ENCODE measurements around the gene RNF44. TPM values are rescaled to one million over a fixed set of nuclear protein-coding genes. Genes with fewer than 3 reads are reported as not detected.

The RNF44 gene
- total RNA-seq, 1 donor from 2014 or later, result 70.3 TPM

GRCh38 chr5:176530983-176531901 lies 6.0 kb downstream of the RNF44 start:
- H3K27me3 Mint-ChIP-seq (ENCODE audit: low read depth), result no peaks in the 10 kb centered on the region
- no peaks in the 10 kb centered on the region for H3K9me3 Mint-ChIP-seq
- peak overlapping the region; percentile 86 for H3K27ac Mint-ChIP-seq
- H3K4me3 Mint-ChIP-seq (ENCODE audit: low read depth), result peak overlapping the region; percentile 78
- H3K4me1 Mint-ChIP-seq (ENCODE audit: low read depth), result peaks cover 35% of the 10 kb centered on the region
- DNase-seq (ENCODE audit: low spot score), result no peak
- intact Hi-C loops (cut with micrococcal nuclease), result no loop called here
- peaks cover 49% of the 10 kb centered on the region for H3K36me3 Mint-ChIP-seq (ENCODE audit: low read depth)

- Mint-ChIP-seq H3K36me3 (ENCODE audit: low read depth) (peaks cover 50% of the 10 kb centered on the region), H3K27me3 (ENCODE audit: low read depth) (no peaks in the 10 kb centered on the region), H3K27ac (no peak overlapping the region), H3K9me3 (no peaks in the 10 kb centered on the region), H3K4me1 (ENCODE audit: low read depth) (peaks cover 33% of the 10 kb centered on the region), H3K4me3 (ENCODE audit: low read depth) (peak overlapping the region; percentile 78)
- intact Hi-C loops (cut with micrococcal nuclease), result no loop called here
- DNase-seq (ENCODE audit: low spot score), result no peak
Observed at GRCh38 chr5:176530393-176530982, 6.7 kb downstream of the RNF44 start.

- DNase-seq (ENCODE audit: low spot score), result peak; percentile 48
- Mint-ChIP-seq H3K36me3 (ENCODE audit: low read depth) (peaks cover 49% of the 10 kb centered on the region), H3K4me3 (ENCODE audit: low read depth) (peak overlapping the region; percentile 71), H3K27me3 (ENCODE audit: low read depth) (no peaks in the 10 kb centered on the region), H3K9me3 (no peaks in the 10 kb centered on the region), H3K4me1 (ENCODE audit: low read depth) (peaks cover 28% of the 10 kb centered on the region), H3K27ac (peak overlapping the region; percentile 69)
- intact Hi-C loops (cut with micrococcal nuclease), result no loop called here
Observed at GRCh38 chr5:176529741-176530141, 7.5 kb downstream of the RNF44 start.

- Mint-ChIP-seq H3K4me3 (ENCODE audit: low read depth) (peak overlapping the region; percentile 71), H3K4me1 (ENCODE audit: low read depth) (peaks cover 23% of the 10 kb centered on the region), H3K36me3 (ENCODE audit: low read depth) (peaks cover 47% of the 10 kb centered on the region)
Observed at GRCh38 chr5:176529116-176529740, 8.0 kb downstream of the RNF44 start.

GRCh38 chr5:176528761-176529115 lies 8.5 kb downstream of the RNF44 start:
- Mint-ChIP-seq H3K9me3 (no peaks in the 10 kb centered on the region), H3K27ac (no peak overlapping the region), H3K27me3 (ENCODE audit: low read depth) (no peaks in the 10 kb centered on the region), H3K36me3 (ENCODE audit: low read depth) (peaks cover 43% of the 10 kb centered on the region), H3K4me3 (ENCODE audit: low read depth) (no peak overlapping the region), H3K4me1 (ENCODE audit: low read depth) (peaks cover 18% of the 10 kb centered on the region)
- no peak for DNase-seq (ENCODE audit: low spot score)
- intact Hi-C loops (cut with micrococcal nuclease), result no loop called here

More at GRCh38 chr5:176529116-176529740, 8.0 kb downstream of the RNF44 start:
- intact Hi-C loops (cut with micrococcal nuclease), result no loop called here
- no peaks in the 10 kb centered on the region for H3K27me3 Mint-ChIP-seq (ENCODE audit: low read depth)
- H3K27ac Mint-ChIP-seq, result peak overlapping the region; percentile 69
- DNase-seq (ENCODE audit: low spot score), result no peak
- H3K9me3 Mint-ChIP-seq, result no peaks in the 10 kb centered on the region

GRCh38 chr5:176528301-176528700 lies 8.9 kb downstream of the RNF44 start:
- H3K27ac Mint-ChIP-seq, result no peak overlapping the region
- no peak for DNase-seq (ENCODE audit: low spot score)
- intact Hi-C loops (cut with micrococcal nuclease), result no loop called here
- H3K4me3 Mint-ChIP-seq (ENCODE audit: low read depth), result no peak overlapping the region
- H3K27me3 Mint-ChIP-seq (ENCODE audit: low read depth), result no peaks in the 10 kb centered on the region
- peaks cover 39% of the 10 kb centered on the region for H3K36me3 Mint-ChIP-seq (ENCODE audit: low read depth)
- H3K9me3 Mint-ChIP-seq, result no peaks in the 10 kb centered on the region
- H3K4me1 Mint-ChIP-seq (ENCODE audit: low read depth), result peaks cover 14% of the 10 kb centered on the region

GRCh38 chr5:176527246-176528222 lies 9.7 kb downstream of the RNF44 start:
- DNase-seq (ENCODE audit: low spot score), result no peak
- intact Hi-C loops (cut with micrococcal nuclease), result no loop called here
- H3K9me3 Mint-ChIP-seq, result no peaks in the 10 kb centered on the region
- H3K4me1 Mint-ChIP-seq (ENCODE audit: low read depth), result peaks cover 16% of the 10 kb centered on the region
- H3K27ac Mint-ChIP-seq, result no peak overlapping the region
- no peak overlapping the region for H3K4me3 Mint-ChIP-seq (ENCODE audit: low read depth)
- peaks cover 37% of the 10 kb centered on the region for H3K36me3 Mint-ChIP-seq (ENCODE audit: low read depth)
- no peaks in the 10 kb centered on the region for H3K27me3 Mint-ChIP-seq (ENCODE audit: low read depth)

- no peak for DNase-seq (ENCODE audit: low spot score)
- H3K4me3 Mint-ChIP-seq (ENCODE audit: low read depth), result no peak overlapping the region
- H3K9me3 Mint-ChIP-seq, result no peaks in the 10 kb centered on the region
- H3K27me3 Mint-ChIP-seq (ENCODE audit: low read depth), result no peaks in the 10 kb centered on the region
- intact Hi-C loops (cut with micrococcal nuclease), result no loop called here
- peaks cover 34% of the 10 kb centered on the region for H3K36me3 Mint-ChIP-seq (ENCODE audit: low read depth)
- peaks cover 14% of the 10 kb centered on the region for H3K4me1 Mint-ChIP-seq (ENCODE audit: low read depth)
- H3K27ac Mint-ChIP-seq, result no peak overlapping the region
Observed at GRCh38 chr5:176526462-176526861, 10.7 kb downstream of the RNF44 start.

GRCh38 chr5:176525677-176526076 lies 11.5 kb downstream of the RNF44 start:
- Mint-ChIP-seq H3K4me1 (ENCODE audit: low read depth) (peaks cover 9% of the 10 kb centered on the region), H3K9me3 (no peaks in the 10 kb centered on the region), H3K27me3 (ENCODE audit: low read depth) (no peaks in the 10 kb centered on the region), H3K36me3 (ENCODE audit: low read depth) (peaks cover 28% of the 10 kb centered on the region), H3K4me3 (ENCODE audit: low read depth) (no peak overlapping the region), H3K27ac (no peak overlapping the region)
- intact Hi-C loops (cut with micrococcal nuclease), result no loop called here
- no peak for DNase-seq (ENCODE audit: low spot score)

- H3K4me1 Mint-ChIP-seq (ENCODE audit: low read depth), result peaks cover 9% of the 10 kb centered on the region
- H3K9me3 Mint-ChIP-seq, result no peaks in the 10 kb centered on the region
- no peak for DNase-seq (ENCODE audit: low spot score)
- H3K4me3 Mint-ChIP-seq (ENCODE audit: low read depth), result no peak overlapping the region
- H3K27ac Mint-ChIP-seq, result no peak overlapping the region
- peaks cover 28% of the 10 kb centered on the region for H3K36me3 Mint-ChIP-seq (ENCODE audit: low read depth)
- H3K27me3 Mint-ChIP-seq (ENCODE audit: low read depth), result no peaks in the 10 kb centered on the region
- intact Hi-C loops (cut with micrococcal nuclease), result no loop called here
Observed at GRCh38 chr5:176524987-176525386, 12.2 kb downstream of the RNF44 start.

GRCh38 chr5:176524138-176524537 lies 13.1 kb downstream of the RNF44 start:
- no peak for DNase-seq (ENCODE audit: low spot score)
- Mint-ChIP-seq H3K9me3 (no peaks in the 10 kb centered on the region), H3K27ac (no peak overlapping the region), H3K4me1 (ENCODE audit: low read depth) (peaks cover 4% of the 10 kb centered on the region), H3K4me3 (ENCODE audit: low read depth) (no peak overlapping the region), H3K36me3 (ENCODE audit: low read depth) (peaks cover 19% of the 10 kb centered on the region), H3K27me3 (ENCODE audit: low read depth) (no peaks in the 10 kb centered on the region)
- intact Hi-C loops (cut with micrococcal nuclease), result no loop called here

GRCh38 chr5:176521699-176522263 lies 15.4 kb downstream of the RNF44 start:
- peaks cover 9% of the 10 kb centered on the region for H3K4me1 Mint-ChIP-seq (ENCODE audit: low read depth)
- H3K9me3 Mint-ChIP-seq, result no peaks in the 10 kb centered on the region
- no peak overlapping the region for H3K27ac Mint-ChIP-seq
- no peaks in the 10 kb centered on the region for H3K27me3 Mint-ChIP-seq (ENCODE audit: low read depth)
- H3K4me3 Mint-ChIP-seq (ENCODE audit: low read depth), result no peak overlapping the region
- DNase-seq (ENCODE audit: low spot score), result no peak
- H3K36me3 Mint-ChIP-seq (ENCODE audit: low read depth), result peaks cover 7% of the 10 kb centered on the region
- intact Hi-C loops (cut with micrococcal nuclease), result no loop called here
